HG02852 (cell line): ENCODE results near the gene NR1H4.
"Not testable (repeated sequence)": the region's sequence is repeated elsewhere in the genome, so short reads cannot be mapped to it uniquely, and the experiment has no call there.

Source experiments
- ATAC-seq: cut with Tn5 transposase; IDR thresholded peaks from one replicate; pipeline ENCODE4 v1.9.1; 2021; ENCODE audit warnings: mild to moderate bottlenecking, moderate library complexity; ENCODE audit not compliant: unreplicated experiment

The NR1H4 gene

DNA sequence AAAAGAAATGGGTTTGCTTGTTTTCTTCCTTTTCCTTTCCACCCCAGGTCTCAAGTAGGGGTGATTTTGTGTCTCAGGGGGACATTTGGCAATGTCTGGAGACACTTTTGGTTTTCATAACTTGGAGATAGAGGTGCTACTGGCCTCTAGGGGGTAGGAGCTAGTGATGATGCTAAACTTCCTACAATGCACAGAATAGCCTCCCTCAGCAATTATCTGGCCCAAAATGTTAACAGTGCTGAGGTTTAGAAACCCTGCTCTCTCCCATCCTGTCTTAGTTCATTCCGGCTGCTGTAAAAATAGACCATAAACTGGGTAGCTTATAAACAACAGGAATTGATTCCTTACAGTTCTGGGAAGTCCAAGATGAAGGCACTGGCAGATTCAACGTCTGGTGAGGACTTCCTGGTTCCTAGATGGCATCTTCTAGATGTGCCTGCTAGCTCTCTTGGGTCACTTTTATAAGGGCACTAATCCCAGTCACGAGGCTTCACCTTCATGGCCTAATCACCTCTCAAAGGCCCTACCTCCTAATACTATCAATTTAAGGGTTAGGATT lies 92.4 kb downstream of the NR1H4 start:
- ATAC-seq = no peak

DNA sequence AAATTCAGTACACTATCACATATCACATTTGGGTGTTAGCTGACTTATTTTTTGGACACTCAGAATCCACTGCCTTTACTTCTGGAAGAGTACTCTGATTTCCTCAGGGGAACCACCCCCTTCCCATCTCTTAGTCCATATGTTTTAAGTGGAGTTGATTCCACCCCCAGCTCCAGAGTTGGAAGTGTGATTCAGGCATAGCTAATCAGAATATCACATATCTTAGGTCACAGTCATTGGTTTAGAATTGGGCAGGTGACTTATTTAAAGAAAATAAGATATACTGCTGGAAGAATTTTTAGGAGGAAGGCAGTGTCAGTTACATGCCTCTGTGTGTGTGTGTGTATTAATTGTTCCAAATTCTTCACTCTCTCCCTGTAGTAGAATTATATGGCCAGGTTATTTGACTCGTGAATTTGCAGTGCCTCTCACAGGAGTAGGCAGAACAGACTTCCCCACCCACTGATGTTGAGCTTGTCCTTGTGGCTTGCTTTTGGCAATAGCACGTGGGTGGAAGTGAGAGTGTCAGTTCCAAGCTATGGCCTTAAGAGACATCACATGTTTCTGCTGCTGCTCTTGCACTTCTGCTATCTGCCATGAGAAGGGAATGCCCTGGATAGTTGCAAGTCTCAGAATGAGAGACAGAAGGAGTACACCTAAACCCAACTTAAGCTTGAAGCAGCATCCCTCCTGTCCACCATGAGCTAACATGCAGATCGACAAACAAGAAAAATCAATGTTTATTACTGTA lies 93.4 kb downstream of the NR1H4 start:
- ATAC-seq = peak; percentile 96

DNA sequence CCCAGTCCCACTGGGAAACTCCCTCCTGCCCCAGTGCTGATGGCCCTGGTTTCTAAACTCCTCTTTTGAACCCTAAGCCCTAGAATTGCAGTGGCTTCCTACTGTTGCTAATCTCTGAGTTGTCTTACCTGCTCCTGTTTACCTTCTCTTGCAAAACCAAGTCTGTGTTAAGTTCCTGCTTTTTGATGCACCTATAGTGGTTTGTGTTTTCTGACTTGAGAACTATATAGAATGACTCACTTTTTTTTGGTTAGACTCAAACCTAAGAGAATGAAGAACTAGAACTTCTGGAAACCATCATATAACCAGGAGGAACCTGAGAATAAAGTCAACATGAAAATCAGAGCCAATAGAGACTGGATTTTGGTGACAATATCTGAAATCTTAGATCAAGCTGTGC lies 94.3 kb downstream of the NR1H4 start:
- ATAC-seq = peak; percentile 29

DNA sequence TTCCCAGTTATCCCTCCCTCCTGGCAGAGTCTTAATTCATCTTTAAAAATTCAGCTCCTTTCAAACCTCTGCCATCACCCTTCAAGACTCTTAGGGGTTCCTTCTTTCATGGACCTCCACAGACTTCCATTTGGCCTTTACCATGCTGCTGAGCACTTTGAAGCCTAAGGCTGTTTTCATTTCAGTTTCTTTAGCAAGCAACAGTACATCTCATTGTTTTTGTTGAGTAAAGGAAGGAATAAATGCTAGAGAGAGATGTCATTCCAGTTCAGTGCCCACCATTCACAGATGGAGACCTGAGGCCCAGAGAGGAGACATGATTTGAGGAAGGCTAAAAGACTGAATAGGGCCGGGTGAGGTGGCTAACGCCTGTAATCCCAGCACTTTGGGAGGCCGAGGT lies 98.5 kb downstream of the NR1H4 start:
- ATAC-seq = no peak

DNA sequence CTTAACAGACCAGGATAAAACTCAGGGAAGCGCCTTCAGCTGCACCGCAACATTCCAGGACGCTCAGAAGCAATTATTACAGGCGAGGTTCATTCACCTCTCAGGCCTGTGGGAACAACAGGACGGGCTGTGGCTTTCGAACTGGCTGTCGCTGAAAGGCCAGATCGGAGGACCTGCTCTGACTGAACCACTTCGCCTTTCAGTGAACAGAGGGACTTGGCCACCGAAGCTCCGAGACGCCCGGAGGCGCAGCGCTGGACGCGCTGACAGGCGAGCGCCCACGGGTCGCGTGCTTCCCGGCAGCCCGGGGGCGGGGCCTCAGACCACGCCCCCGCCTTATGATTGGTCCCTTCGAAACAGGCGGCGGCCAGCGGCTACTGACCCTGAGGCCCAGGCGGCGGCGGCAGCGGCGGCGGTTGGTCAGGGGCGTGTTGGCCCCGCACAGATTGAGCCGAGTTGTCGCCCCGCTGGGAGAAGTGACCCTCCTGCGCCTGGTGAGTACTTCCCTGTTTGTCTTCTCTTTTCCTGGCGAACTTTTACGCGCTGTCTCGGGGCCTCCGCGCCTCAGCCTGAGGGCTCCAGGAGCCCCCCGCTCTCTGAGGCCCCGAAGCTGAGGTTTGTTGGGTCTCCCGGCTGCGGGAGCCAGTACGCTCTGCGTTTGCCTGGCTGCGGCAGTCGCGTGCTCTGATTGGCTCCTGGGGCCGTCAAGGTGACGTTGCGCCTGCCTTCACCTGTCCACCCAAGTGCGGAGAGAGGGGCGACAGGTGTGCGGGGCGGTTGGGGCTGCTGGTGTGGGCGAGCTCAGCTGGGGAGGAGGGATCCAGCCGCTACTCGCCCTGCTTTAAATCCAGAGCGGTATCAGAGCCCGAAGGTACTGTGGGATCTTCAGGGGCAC lies 99.9 kb downstream of the NR1H4 start, which contains the start of gene GAS2L3:
TSS of gene GAS2L3 (plus strand) at position 393 of the 895 bp plus-strand sequence. CDS start 21,221 bp downstream, outside the sequence.
- ATAC-seq = peak; percentile 96

DNA sequence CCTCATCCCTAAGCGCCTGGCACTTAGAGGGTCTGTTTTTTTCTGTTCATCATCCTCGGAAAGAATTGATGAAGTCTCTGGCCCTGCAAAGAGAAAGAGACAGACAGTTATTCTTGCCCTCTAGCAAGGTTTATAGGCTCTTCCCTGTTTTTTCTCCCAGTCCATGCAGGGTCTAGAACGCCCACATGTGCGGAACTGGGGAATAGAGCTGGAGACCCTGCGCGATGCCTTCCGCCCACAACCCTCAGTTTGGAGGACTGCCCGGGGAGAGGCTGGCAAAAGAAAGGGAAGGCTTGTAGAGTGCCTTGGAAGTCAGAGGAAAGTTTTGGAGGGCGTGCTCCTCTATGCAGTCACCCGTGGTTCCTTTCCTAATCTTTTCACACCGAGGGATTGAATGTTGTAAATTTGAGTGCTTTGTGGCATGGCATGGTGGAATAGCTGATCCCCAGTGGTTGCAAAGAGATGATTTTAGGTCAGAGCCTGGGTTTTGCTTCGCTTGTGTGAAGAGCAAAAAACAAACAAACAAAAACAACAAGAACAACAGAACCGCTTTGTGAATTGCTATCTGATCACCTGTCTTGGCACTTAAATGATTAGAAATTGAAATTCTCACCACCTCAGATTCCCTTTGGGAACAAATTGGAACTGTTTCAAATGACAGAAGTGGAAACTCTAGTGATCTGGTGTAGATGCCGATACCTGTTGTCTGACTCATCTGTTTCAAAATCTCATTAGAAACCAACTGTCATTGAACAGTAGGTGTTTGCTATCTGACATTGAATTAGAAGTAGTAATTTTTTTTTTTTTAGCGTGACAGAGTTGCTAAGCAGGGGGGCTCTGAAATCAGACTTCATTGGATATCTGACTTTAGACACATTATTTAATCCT lies 100.8 kb downstream of the NR1H4 start:
- peak; percentile 1 for ATAC-seq

DNA sequence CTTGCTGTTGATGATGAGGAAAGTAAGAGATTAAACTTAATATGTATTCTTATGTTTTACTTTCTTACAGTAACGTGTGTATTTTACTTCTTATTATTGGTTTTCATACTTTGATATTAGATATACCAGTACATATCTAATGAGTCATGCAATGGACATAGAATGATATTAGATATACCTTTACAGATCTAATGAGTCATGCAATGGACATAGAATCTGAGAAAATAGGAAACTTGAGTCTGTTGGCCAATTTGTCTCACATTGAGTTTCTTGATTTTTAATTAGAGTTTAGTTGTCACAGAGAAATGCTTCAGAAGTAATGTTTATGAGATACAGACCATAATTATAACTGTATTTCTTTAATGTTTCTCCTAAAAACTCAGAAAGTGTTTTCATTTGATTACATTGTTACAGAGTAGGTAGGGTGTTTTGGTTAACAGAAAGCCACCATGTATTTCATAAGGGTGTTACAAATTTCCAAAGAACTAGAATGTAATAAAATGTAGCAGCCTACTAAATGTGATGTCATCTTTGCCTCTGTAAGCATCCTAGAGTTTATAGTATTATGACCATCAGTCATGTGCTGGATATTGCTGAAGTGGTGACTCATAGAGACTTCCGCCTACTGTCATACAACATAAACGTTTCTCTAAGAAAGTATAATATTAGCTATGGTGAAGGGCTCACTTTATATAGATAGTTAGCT lies 102.8 kb downstream of the NR1H4 start:
- no peak for ATAC-seq

DNA sequence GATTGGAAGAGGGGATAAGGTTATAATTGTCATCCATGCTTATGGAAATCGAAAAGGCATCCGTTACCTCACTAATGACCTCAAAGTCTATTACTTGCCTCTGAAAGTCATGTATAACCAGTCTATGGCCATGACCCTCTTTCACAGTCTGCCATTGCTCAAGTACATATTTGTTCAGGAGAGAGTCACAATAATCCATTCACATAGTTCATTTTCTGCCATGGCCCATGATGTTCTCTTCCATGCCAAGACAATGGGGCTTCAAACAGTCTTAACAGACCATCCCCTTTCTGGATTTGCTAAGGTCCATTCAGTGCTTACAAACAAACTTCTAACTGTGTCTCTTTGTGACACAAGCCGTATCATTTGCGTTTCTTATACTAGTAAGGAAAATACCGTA lies 105.3 kb downstream of the NR1H4 start:
- ATAC-seq = no peak

DNA sequence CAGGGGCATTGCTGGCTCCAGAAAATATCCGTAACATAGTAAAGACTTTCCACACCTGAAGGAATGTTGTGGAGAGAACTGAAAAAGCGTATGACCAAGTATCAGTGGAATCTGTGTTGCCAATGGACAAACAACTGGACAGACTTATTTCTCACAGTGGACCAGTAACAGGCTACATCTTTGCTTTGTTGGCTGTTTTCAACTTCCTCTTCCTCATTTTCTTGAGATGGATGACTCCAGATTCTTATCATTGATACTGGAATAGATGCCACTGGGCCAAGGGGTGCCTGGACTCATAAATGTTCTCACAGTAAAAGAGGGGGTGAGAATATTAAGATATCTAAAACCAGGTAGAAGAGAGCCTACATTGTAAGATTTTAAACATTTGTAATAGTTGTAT lies 106.2 kb downstream of the NR1H4 start:
- ATAC-seq = no peak

DNA sequence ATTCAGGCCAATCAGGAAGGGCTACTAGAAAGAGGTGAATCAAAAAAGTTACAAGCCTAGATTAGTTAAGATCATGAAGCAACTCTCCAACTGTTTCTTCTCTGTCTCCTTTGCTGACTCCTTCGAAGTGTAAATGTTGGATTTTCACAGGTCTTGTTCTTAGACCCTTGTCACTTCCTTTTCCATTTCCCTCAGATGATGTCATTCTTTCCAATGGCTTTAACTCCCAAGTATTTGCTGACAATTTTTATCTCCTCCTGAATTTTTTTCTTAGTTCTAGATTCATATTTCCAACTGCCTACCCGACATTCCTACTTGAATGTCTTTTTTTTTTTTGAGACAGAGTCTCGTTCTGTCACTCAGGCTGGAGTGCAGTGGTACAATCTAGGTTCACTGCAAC lies 110.6 kb downstream of the NR1H4 start:
- ATAC-seq = no peak

DNA sequence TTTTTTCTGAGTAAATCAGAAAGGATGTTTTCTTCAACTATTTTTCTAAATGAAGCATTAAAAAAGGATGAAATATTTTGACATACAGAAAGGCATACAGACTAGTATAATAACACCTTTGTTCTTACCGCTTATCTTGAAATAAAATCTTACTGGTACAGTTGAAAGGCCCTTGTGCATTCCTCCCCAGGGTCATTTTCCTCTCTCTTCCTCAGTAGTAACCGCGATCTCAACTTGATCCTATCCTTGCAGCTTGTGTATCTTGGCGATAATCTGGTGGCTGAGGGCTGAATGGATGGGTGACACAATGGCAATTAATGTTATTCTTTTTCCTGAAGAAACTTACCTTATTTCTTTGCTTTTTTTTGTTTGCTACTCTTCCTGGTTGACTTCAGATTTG lies 118.3 kb downstream of the NR1H4 start:
- no peak for ATAC-seq

DNA sequence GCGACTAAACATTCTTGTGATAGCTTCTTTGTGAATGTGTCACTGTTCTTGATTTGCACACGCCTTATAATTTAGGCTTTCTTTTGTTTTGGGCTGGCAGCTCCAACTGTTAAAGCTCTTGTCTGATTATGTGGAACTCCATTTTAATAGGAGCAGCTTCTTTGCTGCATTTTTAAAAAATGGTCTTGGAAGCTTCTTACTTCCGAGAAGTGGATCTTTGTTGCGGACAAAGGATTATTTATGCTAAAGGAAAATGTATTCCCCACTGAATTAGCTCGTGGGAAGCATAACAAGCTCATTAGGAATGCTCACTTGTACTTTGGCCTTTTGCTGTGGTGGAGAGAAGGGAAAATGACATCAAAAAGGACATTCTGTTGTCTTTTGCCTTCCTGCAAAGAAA lies 119.8 kb downstream of the NR1H4 start:
- ATAC-seq = no peak

DNA sequence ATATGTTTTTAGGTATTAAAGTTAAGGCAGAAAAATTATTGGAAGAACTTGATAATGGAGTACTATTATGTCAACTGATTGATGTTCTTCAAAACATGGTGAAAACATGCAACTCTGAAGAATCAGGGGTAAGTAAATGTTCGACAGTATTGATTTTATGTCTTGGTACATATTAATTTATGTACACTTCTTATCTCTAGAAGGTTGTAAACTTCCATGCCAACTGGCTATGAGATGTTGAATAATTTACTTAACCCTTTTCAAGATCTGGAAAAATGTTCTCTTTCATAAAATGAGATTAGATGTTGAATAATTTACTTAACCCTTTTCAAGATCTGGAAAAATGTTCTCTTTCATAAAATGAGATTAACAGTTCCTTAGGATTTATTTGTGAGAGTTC lies 128.0 kb downstream of the NR1H4 start:
- no peak for ATAC-seq

DNA sequence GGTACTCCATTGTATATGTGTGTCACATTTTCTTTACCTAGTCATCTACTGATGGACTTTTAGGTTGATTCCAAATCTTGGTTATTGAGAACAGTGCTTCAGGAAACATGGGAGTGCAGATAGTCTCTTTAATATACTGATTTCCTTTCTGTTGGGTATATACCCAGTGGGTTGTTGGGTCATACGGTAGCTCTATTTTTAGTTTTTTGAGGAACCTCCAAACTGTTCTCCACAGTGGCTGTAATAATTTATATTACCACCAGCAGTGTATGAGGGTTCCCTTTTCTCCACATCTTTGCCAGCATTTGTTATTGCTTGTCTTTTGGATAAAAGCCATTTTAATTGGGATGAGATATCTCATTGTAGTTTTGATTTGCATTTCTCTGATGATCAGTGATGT lies 129.3 kb downstream of the NR1H4 start:
- not testable (repeated sequence) for ATAC-seq

DNA sequence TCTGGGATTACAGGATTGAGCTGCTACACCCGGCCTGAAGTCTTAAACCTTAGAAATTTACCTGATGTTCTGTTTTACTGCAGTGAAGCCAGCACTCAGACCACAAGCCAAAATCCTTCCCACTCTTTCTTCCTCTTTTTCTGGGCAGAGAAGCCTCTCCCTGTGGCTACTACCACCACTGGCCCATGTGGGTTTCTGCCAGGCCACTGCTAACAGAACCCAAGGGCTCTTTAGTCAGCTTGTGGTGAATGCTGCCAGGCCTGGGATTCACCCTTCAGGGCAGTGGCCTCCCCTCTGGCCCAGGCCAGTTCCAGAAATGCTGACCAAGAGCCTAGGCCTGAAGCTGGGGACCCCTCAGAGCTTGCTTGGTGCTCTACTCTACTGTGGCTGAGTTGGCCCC lies 135.1 kb downstream of the NR1H4 start:
- ATAC-seq = no peak

DNA sequence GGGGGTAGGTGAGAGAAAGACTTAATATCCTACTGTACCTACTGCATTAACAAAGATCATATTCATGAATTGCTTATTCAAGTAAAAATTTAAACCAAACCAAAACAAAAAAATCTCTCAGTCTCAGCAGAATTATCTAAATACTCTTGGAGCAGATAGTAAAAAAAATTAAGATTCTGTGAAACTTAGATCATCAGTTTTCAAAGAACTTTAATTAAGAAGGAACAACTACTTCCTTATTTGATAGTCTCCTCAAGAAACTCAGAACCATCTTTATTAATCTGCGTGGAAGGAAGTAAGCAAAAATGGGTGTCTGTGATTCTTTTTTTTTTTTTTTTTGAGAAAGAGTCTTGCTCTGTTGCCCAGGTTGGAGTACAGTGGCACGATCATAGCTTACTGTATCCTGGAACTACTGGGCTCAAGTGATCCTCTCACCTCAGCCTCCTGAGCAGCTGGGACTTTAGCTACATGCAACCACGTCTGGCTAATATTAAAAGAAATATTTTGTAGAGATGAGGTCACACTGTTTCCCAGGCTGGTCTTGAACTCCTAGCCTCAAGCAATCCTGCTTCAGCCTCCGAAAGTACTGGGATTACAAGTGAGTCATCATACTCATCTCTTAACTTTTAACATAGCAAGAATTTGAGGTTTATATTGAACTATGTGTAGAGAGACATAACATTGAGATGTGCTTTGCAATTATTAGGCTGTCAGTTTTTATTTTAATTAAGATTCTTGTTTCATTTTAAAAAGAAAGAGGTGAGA lies 137.2 kb downstream of the NR1H4 start:
- no peak for ATAC-seq

DNA sequence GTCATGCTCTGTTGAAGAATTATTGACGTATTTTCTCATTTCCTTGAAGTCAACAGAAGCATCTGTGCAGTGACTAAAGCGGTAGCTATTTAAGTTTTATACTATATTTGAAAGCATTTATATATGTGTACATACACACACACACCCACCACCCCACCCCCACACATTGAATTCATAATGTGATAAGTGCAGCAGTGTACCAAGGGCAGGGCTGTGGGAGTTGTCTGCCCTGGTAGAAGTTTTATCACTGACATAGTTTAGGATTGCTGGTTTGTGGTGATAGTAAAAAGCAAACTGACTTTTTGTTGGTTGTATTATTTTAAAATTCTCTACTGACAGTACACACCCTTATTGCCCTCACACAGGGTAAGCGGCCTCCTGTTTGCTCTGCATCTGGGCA lies 138.9 kb downstream of the NR1H4 start:
- ATAC-seq = no peak
